Activated B cell treated with CpG ODN at 0.5 μM for 24 hours (primary cell): Measurements from ENCODE around the gene PRSS53. TPM values are rescaled to one million over a fixed set of nuclear protein-coding genes. Genes with fewer than 3 reads are reported as not detected.

Experiments
- ATAC-seq: fragments of 200-7000 bp; cut with Tn5 transposase; one replicate; pipeline ENCODE4 v1.10.0; 2021; ENCODE audit warnings: low read depth, mild to moderate bottlenecking, moderate library complexity
- CTCF ChIA-PET: fragments of 350-600 bp; sonication (Branson Sonifier 250); formaldehyde crosslinking; loops from one replicate; lab custom pipeline; 2021; ENCODE audit warnings: antibody characterized with exemption; lab: Charles Lee
- POLR2A ChIA-PET: fragments of 350-600 bp; sonication (Branson Sonifier 250); formaldehyde crosslinking; loops from one replicate; lab custom pipeline; 2021; ENCODE audit warnings: antibody characterized with exemption; lab: Charles Lee
- DNase-seq: peaks from one replicate; pipeline ENCODE4 v3.0.0; 2022
- H3K27ac Mint-ChIP-seq: one replicate; pipeline ENCODE4 v1.8.0; 2020; ENCODE audit warnings: mixed read lengths
- H3K27me3 Mint-ChIP-seq: one replicate; pipeline ENCODE4 v1.8.0; 2021; ENCODE audit warnings: mixed read lengths
- H3K36me3 Mint-ChIP-seq: one replicate; pipeline ENCODE4 v1.8.0; 2021; ENCODE audit warnings: low read depth, mixed read lengths
- H3K4me1 Mint-ChIP-seq: one replicate; pipeline ENCODE4 v1.8.0; 2021; ENCODE audit warnings: mixed read lengths
- H3K4me3 Mint-ChIP-seq: one replicate; pipeline ENCODE4 v1.8.0; 2020; ENCODE audit warnings: mild to moderate bottlenecking, mixed read lengths
- H3K9me3 Mint-ChIP-seq: one replicate; pipeline ENCODE4 v1.8.0; 2020; ENCODE audit warnings: mixed read lengths
- intact Hi-C: fragments of 100-400 bp; cut with micrococcal nuclease; formaldehyde crosslinking; loops from one replicate; pipeline ENCODE4 v1.15.1; 2024
- total RNA-seq: library from RNA; stranded (reverse); gene quantifications from 2 replicates; pipeline ENCODE4 v1.2.3, GENCODE V29; 2022
- TF ChIP-seq, protein P1 (sequence below): fragments of 200-600 bp; IDR thresholded peaks from one replicate; pipeline ENCODE4 v1.8.0; 2022; ENCODE audit warnings: antibody characterized with exemption, mild to moderate bottlenecking

The PRSS53 gene
- total RNA-seq, 1 donor from 2014 or later = 5.5 TPM

- CTCF ChIA-PET = no interaction called here
- H3K36me3 Mint-ChIP-seq = peaks cover 82% of the 10 kb centered on the region
- no peaks in the 10 kb centered on the region for H3K4me1 Mint-ChIP-seq
- TF ChIP-seq, protein P1, sequence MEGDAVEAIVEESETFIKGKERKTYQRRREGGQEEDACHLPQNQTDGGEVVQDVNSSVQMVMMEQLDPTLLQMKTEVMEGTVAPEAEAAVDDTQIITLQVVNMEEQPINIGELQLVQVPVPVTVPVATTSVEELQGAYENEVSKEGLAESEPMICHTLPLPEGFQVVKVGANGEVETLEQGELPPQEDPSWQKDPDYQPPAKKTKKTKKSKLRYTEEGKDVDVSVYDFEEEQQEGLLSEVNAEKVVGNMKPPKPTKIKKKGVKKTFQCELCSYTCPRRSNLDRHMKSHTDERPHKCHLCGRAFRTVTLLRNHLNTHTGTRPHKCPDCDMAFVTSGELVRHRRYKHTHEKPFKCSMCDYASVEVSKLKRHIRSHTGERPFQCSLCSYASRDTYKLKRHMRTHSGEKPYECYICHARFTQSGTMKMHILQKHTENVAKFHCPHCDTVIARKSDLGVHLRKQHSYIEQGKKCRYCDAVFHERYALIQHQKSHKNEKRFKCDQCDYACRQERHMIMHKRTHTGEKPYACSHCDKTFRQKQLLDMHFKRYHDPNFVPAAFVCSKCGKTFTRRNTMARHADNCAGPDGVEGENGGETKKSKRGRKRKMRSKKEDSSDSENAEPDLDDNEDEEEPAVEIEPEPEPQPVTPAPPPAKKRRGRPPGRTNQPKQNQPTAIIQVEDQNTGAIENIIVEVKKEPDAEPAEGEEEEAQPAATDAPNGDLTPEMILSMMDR = no peak
- H3K9me3 Mint-ChIP-seq = no peaks in the 10 kb centered on the region
- ATAC-seq (no peak), DNase-seq (no peak)
- intact Hi-C loops = no loop called here
- H3K4me3 Mint-ChIP-seq = no peak overlapping the region
- POLR2A ChIA-PET = interaction anchor here (1.7 to 2.3 kb wide), 2 partner anchors 11 to 13 kb away, joined by 10 to 16 read pairs; partner anchors contain the start of gene KAT8
- no peak overlapping the region for H3K27ac Mint-ChIP-seq
- H3K27me3 Mint-ChIP-seq = no peaks in the 10 kb centered on the region
Measured at GRCh38 chr16:31128711-31129567, 40.2 kb upstream of the PRSS53 start.

GRCh38 chr16:31127182-31127581 is 38.4 kb upstream of the PRSS53 start:
- POLR2A ChIA-PET = interaction anchor here (1.3 kb wide), 1 partner anchor 10 kb away, joined by 7 read pairs; the partner anchor contains the start of gene KAT8
- no peak overlapping the region for H3K4me3 Mint-ChIP-seq
- ATAC-seq = no peak
- TF ChIP-seq, protein P1 = no peak
- no peaks in the 10 kb centered on the region for H3K9me3 Mint-ChIP-seq
- no peak overlapping the region for H3K27ac Mint-ChIP-seq
- intact Hi-C loops = no loop called here
- CTCF ChIA-PET = no interaction called here
- H3K27me3 Mint-ChIP-seq = no peaks in the 10 kb centered on the region
- no peaks in the 10 kb centered on the region for H3K4me1 Mint-ChIP-seq
- peaks cover 79% of the 10 kb centered on the region for H3K36me3 Mint-ChIP-seq
- no peak for DNase-seq

GRCh38 chr16:31125844-31126243 is 37.1 kb upstream of the PRSS53 start:
- Mint-ChIP-seq H3K27me3 (no peaks in the 10 kb centered on the region), H3K9me3 (no peaks in the 10 kb centered on the region), H3K4me3 (no peak overlapping the region), H3K36me3 (peaks cover 78% of the 10 kb centered on the region), H3K27ac (no peak overlapping the region), H3K4me1 (no peaks in the 10 kb centered on the region)
- DNase-seq (no peak), ATAC-seq (no peak)
- CTCF ChIA-PET = no interaction called here
- POLR2A ChIA-PET = no interaction called here
- TF ChIP-seq, protein P1 = no peak
- intact Hi-C loops = no loop called here

DNA sequence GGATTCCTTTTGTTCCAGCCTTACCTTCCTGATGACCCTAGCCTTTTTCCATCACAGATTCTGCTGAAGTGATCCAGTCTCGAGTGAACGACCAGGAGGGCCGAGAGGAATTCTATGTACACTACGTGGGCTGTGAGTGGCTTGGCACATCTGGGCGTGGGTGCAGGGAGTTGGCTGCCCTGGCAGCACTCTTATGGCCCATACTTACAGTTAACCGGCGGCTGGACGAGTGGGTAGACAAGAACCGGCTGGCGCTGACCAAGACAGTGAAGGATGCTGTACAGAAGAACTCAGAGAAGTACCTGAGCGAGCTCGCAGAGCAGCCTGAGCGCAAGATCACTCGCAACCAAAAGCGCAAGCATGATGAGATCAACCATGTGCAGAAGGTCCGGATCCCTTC is 31.4 kb upstream of the PRSS53 start:
- no peaks in the 10 kb centered on the region for H3K9me3 Mint-ChIP-seq
- TF ChIP-seq, protein P1 = no peak
- intact Hi-C loops = no loop called here
- H3K4me3 Mint-ChIP-seq = no peak overlapping the region
- H3K4me1 Mint-ChIP-seq = peaks cover 18% of the 10 kb centered on the region
- CTCF ChIA-PET = interaction anchor here (0.7 kb wide), 1 partner anchor 15 kb away, joined by 3 read pairs; the partner anchor contains the start of gene PRSS8
- ATAC-seq = no peak
- no peaks in the 10 kb centered on the region for H3K27me3 Mint-ChIP-seq
- DNase-seq = no peak
- peaks cover 61% of the 10 kb centered on the region for H3K36me3 Mint-ChIP-seq
- H3K27ac Mint-ChIP-seq = no peak overlapping the region
- POLR2A ChIA-PET = interaction anchor here (0.7 to 4.0 kb wide), 3 partner anchors 17 to 936 kb away, joined by 3 to 98 read pairs (median 4); partner anchors contain the start of gene CORO1A
